WTC11 (cell line): ENCODE results near the gene ARL4D.

ENCODE experiments used
- ATF3 ChIP-seq: sonication (generic); formaldehyde crosslinking; conservative IDR thresholded peaks from 2 replicates; pipeline ENCODE4 v1.8.1; 2022; ENCODE audit warnings: mild to moderate bottlenecking, missing genetic modification reagents
- CREM ChIP-seq: sonication (generic); formaldehyde crosslinking; IDR thresholded peaks from 2 replicates; pipeline ENCODE4 v1.8.1; 2022; ENCODE audit warnings: mild to moderate bottlenecking, missing genetic modification reagents, moderate library complexity
- CTCF ChIP-seq: fragments of 200-600 bp; IDR thresholded peaks from 2 replicates; pipeline ENCODE4 v1.8.0; 2022; ENCODE audit warnings: antibody characterized with exemption
- FOXJ3 ChIP-seq: sonication (generic); formaldehyde crosslinking; IDR thresholded peaks from 2 replicates; pipeline ENCODE4 v1.9.0; 2021; ENCODE audit warnings: missing genetic modification reagents, mild to moderate bottlenecking, borderline replicate concordance
- FOXK1 ChIP-seq: sonication (generic); formaldehyde crosslinking; IDR thresholded peaks from 2 replicates; pipeline ENCODE4 v1.8.0; 2022; ENCODE audit warnings: mild to moderate bottlenecking, moderate library complexity, missing genetic modification reagents
- NR2C2 ChIP-seq: sonication (generic); formaldehyde crosslinking; IDR thresholded peaks from 2 replicates; pipeline ENCODE4 v1.8.0; 2022; ENCODE audit warnings: mild to moderate bottlenecking, missing genetic modification reagents
- SMAD3 ChIP-seq: sonication (generic); formaldehyde crosslinking; IDR thresholded peaks from 2 replicates; pipeline ENCODE4 v1.8.0; 2022; ENCODE audit warnings: missing genetic modification reagents, mild to moderate bottlenecking, borderline replicate concordance
- SP1 ChIP-seq: sonication (generic); formaldehyde crosslinking; conservative IDR thresholded peaks from 2 replicates; pipeline ENCODE4 v1.8.1; 2022; ENCODE audit warnings: missing genetic modification reagents
- TEAD4 ChIP-seq: sonication (generic); formaldehyde crosslinking; IDR thresholded peaks from 2 replicates; pipeline ENCODE4 v1.8.0; 2022; ENCODE audit warnings: mild to moderate bottlenecking, missing genetic modification reagents
- ZNF281 ChIP-seq: sonication (generic); formaldehyde crosslinking; IDR thresholded peaks from 2 replicates; pipeline ENCODE4 v1.8.0; 2023; ENCODE audit warnings: mild to moderate bottlenecking, missing genetic modification reagents
- ZSCAN18 ChIP-seq: fragments of 250-450 bp; sonication (Bioruptor Pico); IDR thresholded peaks from 2 replicates; pipeline ENCODE4 v2.1.2; 2022; ENCODE audit warnings: mild to moderate bottlenecking, moderate library complexity
- TF ChIP-seq, protein P1 (sequence below): fragments of 250-450 bp; sonication (Bioruptor Pico); IDR thresholded peaks from 2 replicates; pipeline ENCODE4 v1.9.0; 2021; ENCODE audit warnings: moderate library complexity, mild to moderate bottlenecking, inconsistent platforms, borderline replicate concordance
- TF ChIP-seq, protein P2 (sequence below): sonication (generic); formaldehyde crosslinking; IDR thresholded peaks from 2 replicates; pipeline ENCODE4 v1.8.1; 2023; ENCODE audit warnings: mild to moderate bottlenecking, moderate library complexity, missing genetic modification reagents
- TF ChIP-seq, protein P3 (sequence below): sonication (generic); formaldehyde crosslinking; IDR thresholded peaks from 2 replicates; pipeline ENCODE4 v1.8.0; 2022; ENCODE audit warnings: mild to moderate bottlenecking, missing genetic modification reagents

- no peak for TF ChIP-seq FOXJ3
- no peak for TF ChIP-seq CTCF
- TF ChIP-seq ZSCAN18 (CRISPR knock-in tag): no peak
- TF ChIP-seq, protein P1, sequence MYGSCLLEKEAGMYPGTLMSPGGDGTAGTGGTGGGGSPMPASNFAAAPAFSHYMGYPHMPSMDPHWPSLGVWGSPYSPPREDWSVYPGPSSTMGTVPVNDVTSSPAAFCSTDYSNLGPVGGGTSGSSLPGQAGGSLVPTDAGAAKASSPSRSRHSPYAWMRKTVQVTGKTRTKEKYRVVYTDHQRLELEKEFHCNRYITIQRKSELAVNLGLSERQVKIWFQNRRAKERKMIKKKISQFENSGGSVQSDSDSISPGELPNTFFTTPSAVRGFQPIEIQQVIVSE (CRISPR knock-in tag): peak; percentile 99
- TF ChIP-seq SP1 (CRISPR knock-in tag): no peak; the same call in 1 of the 2 replicates
- TF ChIP-seq FOXK1 (CRISPR knock-in tag): no peak
- TF ChIP-seq, protein P2, sequence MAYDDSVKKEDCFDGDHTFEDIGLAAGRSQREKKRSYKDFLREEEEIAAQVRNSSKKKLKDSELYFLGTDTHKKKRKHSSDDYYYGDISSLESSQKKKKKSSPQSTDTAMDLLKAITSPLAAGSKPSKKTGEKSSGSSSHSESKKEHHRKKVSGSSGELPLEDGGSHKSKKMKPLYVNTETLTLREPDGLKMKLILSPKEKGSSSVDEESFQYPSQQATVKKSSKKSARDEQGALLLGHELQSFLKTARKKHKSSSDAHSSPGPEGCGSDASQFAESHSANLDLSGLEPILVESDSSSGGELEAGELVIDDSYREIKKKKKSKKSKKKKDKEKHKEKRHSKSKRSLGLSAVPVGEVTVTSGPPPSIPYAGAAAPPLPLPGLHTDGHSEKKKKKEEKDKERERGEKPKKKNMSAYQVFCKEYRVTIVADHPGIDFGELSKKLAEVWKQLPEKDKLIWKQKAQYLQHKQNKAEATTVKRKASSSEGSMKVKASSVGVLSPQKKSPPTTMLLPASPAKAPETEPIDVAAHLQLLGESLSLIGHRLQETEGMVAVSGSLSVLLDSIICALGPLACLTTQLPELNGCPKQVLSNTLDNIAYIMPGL (CRISPR knock-in tag): no peak
- TF ChIP-seq NR2C2 (CRISPR knock-in tag): no peak
- no peak for TF ChIP-seq ATF3 (CRISPR knock-in tag)
- no peak; the same call in 1 of the 2 replicates for TF ChIP-seq CREM
- TF ChIP-seq, protein P3, sequence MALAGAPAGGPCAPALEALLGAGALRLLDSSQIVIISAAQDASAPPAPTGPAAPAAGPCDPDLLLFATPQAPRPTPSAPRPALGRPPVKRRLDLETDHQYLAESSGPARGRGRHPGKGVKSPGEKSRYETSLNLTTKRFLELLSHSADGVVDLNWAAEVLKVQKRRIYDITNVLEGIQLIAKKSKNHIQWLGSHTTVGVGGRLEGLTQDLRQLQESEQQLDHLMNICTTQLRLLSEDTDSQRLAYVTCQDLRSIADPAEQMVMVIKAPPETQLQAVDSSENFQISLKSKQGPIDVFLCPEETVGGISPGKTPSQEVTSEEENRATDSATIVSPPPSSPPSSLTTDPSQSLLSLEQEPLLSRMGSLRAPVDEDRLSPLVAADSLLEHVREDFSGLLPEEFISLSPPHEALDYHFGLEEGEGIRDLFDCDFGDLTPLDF: no peak
- no peak for TF ChIP-seq ZNF281
- no peak for TF ChIP-seq SMAD3
- no peak for TF ChIP-seq TEAD4 (CRISPR knock-in tag)
Measured at GRCh38 chr17:43367737-43368242, 31.0 kb upstream of the ARL4D start.
